NCI-H69 (cell line): ENCODE data around the gene IFT81.
A peak's percentile ranks its signal among the peaks of the same experiment; 100 is the strongest.
"Not testable (repeated sequence)": the region's sequence is repeated elsewhere in the genome, so short reads cannot be mapped to it uniquely, and the experiment has no call there.

Experiments used
- DNase-seq: peaks from one replicate; lab custom pipeline; 2025; lab: John Stamatoyannopoulos, UW

IFT81 gene

DNA sequence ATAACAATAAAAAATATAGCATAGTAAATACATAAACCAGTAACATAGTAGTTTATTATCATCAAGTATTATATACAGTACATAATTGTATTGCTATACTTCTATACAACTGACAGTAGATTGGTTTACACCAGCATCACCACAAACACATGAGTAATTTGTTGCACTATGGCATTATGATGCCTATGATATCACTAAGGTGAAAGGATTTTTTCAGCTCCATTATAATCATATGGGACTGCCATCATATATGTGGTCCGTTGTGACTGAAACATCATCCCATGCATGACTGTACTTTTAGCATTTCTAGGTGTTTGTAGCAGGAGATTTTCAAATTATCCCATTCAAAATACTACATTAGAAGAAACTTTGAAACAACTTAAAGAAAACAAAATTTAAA lies 77.8 kb downstream of the IFT81 start:
- no peak for DNase-seq

- DNase-seq = no peak
Measured at GRCh38 chr12:110203546-110203945, 79.4 kb downstream of the IFT81 start.

DNA sequence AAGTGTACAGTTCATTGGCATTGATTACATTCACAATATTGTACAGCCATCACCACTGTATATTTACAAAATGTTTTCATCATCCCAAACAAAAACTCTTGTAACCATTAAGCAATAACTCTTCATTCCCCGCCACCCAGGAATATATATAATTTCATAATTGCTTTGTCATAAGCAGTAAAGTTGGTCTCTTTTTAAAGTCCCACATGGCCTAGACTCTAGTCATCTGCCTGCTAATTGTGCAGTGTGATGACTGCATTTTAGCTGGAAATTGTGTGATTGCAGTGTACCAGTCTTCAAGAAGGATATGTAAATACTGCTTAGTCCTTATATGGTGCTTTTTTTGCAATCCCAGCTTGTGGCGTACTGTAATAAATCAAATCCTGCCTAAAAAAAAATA lies 81.8 kb downstream of the IFT81 start:
- no peak for DNase-seq

GRCh38 chr12:110211639-110212536 lies 87.7 kb downstream of the IFT81 start:
- DNase-seq = not testable (repeated sequence)

DNA sequence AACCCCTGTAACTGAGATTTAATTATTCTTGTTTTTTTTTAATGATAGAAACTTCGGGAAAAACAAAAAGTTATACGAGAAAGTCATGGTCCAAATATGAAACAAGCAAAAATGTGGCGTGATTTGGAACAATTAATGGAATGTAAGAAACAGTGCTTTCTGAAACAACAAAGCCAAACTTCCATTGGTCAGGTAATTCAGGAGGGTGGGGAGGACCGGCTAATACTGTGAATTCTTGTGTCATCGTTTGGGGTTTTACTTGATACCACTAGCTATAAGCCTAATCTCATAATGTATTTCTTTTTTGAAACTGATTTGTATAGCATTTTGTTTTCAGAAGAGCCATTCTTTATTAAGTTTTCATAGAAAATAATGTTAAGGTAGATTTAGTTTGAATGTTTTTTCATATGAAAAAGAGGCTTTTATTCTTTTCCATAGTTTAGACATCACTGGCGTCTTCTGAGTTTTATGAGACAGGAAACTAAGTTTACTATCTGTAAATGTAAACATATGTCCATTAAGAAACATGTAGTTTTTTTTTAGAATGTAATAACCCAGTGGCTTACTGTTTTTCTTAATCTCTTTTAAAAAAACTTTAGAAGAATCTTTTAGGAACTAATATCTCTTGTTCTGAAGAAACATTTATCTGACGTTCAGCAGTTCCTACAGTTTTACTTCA lies 94.0 kb downstream of the IFT81 start:
- no peak for DNase-seq

DNA sequence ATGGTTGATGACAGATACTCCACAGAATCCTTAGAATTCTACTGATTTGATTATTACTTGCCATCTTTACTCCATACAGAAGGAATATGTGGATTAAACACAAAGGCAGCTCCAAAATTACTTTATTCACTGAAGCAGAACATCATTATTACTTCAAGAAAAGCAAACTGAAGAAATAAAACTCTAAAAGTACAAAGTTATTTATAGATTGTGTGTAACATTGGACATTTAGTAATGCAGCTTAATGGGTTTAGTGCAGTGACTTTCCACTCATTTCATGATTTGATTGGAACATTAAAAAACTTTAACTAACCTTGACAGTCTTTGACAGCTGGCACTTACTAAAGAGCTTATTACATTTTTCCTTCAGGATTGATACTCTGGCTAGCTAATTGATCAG lies 97.9 kb downstream of the IFT81 start:
- no peak for DNase-seq

GRCh38 chr12:110222433-110222832 lies 98.3 kb downstream of the IFT81 start:
- DNase-seq = no peak

GRCh38 chr12:110223777-110224378 lies 99.7 kb downstream of the IFT81 start:
- no peak for DNase-seq

DNA sequence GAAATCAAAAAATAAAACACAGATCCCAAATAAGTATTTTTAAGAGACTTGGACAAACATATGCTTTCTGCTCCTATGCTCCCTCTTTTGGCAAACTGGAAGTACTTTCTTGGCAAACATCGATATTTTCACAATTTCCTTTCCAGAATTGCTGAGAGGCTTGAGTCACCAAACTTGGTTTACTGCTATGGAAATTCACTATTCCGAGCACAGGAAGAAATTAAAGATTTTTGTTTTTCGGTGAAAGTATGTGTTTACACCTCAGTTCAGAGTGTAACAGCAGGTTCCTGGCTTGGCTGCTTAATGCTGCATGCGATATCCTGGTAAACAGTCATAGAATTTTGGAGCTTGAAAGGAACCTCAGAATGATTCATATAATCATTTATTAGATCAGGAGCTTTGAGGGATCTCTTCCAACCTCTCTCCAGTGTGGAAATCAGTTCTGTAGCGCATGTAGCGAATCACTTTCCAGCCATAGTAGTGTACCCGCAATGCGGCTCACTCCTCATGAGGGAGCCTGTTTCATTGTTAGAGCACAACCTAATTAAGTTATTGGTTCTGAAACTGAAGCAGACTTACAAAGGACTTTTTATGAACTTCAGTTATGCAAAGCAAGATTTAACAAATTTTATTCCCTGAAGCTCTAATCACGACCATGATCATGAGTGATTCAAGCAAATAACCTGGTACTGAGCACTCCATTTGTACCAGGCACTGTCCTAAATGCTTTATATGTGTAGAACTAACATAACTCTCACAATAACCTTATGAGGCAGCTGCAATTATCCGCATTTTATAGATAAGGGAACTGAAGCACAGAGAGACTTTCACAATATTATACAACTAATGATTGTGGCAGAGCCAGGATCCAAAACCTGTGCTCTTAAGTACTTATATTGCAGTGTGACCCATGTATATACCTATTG lies 100.5 kb downstream of the IFT81 start:
- DNase-seq = peak; percentile 29

GRCh38 chr12:110227138-110227537 lies 103.0 kb downstream of the IFT81 start:
- DNase-seq = no peak

DNA sequence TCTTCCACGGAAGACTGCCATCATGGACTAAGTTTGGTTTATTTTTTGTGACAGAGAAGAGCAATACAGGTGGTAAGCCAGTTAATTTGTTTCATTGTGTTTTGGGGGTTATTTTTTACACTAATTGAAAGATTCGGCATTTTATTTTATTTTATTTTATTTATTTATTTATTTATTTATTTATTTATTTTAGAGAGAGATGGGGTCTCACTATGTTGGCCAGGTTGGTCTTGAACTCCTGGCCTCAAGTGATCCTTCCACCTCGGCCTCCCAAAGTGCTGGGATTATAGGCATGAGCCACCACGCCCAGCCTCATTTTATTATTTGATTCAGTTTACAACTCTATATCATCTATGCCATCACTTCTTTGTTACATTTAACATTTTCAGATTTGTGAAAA lies 104.2 kb downstream of the IFT81 start:
- not testable (repeated sequence) for DNase-seq

DNA sequence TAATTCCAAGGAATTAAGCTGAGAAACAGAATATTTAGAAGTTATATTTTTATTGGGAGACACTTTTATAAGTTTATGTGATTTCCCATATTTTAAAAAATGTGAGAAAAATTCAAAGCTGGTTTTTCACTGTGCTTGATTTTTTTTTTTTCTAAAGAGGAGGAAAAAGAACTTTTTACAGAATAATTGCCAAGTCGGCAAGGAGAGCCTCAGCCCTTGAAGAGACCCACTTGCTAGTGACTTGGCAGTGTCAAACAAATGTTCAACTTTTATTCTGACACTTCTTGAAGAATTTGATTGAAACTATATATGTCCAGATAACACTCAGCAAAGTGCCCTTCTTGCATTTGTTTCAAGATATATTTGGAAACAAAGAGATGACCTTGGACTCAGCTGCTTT lies 104.6 kb downstream of the IFT81 start:
- no peak for DNase-seq

DNA sequence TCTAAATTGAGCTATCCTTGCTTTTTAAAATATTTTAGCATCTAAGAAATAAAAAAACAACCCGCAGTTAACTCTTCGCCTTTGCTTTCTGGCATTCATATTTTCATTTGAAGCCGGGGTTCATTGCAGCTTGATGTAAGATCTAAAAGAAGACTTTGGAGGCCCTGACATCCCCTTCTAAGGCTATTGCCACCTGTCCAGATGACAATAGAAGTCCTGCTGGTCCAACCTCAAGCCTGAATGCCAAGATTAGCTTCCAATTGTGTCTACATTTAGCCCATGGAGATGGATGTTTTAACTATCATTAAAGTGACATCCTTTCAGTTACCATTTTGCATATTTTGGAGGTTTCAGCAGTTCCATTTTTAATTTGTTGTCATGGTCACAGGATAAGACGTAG lies 105.3 kb downstream of the IFT81 start:
- DNase-seq = no peak

- no peak for DNase-seq
Measured at GRCh38 chr12:110230655-110231054, 106.5 kb downstream of the IFT81 start.

DNA sequence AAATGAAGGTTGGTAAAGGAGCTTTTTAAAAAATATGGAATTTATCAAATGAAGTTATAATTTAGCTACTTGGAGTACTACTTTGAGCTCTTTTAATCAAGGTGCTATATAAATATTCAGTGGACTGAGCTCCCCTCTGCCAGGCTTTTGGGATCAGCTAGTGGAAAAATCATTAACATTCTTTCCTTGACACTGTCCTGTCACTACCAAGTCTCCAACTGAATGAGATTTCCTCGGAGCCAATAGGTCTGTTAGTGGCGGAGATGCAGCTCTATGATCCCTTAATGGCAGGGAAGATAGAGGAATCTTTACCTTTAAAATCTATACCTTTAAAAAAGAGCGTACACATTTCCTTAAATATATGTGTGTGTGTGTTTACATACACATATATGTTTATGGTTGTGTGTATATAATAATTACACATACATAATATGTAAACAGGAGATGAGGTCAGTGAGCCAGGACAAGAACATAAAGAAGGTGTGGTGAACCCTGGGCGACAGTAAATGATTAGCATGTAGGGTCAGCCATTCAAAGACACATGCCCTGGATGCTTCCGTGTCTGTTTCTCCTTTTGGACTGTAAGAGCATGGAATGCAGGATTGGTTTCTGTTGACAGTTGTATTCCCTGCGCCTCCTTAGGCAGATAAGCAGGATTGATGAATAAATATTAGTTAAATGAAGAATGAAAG lies 109.2 kb downstream of the IFT81 start:
- DNase-seq = peak; percentile 17

DNA sequence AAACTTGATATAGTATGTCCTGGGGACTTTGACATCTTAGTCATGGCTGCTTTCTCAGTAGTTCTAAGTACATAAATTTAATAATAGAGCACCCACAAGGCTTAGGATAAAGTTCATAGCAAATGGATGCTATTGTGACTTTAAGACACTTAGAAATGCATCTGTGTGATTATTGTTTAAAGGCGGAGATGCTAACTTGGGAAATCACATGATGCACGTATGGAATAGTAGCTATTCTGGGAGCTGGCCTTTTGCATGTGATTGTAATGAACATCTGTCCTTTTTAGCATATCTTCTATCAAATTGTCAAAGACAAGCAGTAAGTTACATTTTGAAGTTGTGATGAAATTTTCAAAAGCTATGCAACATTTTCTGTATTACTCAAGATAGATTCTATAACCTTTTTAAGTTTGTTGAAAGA lies 110.2 kb downstream of the IFT81 start:
- no peak for DNase-seq

GRCh38 chr12:110234755-110235154 lies 110.6 kb downstream of the IFT81 start:
- no peak for DNase-seq

GRCh38 chr12:110235383-110235782 lies 111.2 kb downstream of the IFT81 start:
- DNase-seq = no peak

DNA sequence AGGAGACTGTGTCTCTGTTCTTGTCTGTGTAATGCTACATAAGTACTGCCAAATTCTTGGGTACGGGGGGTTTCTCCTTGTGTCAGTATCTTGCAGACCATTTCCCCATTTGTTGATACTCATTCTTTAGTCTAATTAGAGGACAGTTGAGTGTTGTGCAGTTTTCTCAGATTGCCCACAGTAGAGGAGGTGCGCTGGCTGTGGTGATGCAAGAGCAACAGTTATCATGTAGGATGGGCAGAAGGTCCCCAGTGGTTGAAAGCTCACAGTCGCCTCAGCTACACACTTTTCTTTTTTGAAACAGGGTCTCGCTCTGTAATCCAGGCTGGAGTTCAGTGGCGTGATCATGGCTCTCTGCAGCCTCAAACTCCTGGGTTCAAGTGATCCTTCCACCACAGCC lies 119.1 kb downstream of the IFT81 start:
- no peak for DNase-seq

GRCh38 chr12:110244372-110244771 lies 120.2 kb downstream of the IFT81 start:
- no peak for DNase-seq

DNA sequence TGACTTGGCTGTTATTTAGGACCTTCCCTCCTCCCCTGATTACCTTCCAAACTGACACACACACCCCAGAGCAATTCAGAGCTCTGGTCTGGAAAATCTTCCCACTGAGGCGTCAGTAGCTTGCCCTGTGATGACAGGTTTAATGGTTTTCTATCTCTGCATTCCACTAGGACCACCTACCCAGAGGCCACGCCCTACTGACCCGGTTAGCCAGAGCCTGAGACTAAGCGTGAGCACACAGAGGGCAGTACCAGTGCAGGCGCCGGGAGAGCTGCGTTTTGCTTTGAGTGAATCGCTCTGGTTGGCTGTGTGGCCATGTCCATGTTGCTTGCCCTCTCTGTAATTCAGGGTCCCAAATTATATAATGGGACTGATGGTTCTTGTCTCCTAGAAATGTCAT lies 120.7 kb downstream of the IFT81 start:
- DNase-seq = no peak
